ENCODE data around the gene SEMA4D.

The SEMA4D gene

DNA sequence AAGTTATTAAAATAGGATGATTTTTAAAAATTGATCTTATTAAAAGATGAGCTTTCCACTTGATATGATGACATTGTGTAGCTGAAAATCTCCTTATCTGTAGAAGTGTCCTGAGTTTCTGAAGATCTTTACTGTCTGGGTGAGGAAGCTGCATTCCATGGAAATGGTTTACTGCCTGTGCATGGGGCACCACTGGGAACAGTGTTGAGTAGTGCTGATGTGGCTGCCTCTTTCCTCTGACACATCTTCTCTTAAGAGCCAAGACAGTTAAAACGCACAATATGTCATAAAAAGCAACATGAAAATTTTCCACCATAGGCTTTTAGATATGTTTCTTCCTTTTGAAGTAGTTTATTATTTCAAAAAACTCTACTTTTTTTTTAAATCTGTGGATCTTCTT lies 155.0 kb downstream of the SEMA4D start:
- no peaks in the 10 kb centered on the region for H3K9me3 ChIP-seq (ENCODE audit: insufficient read depth, low read length)
- no peaks in the 10 kb centered on the region for H3K4me1 ChIP-seq (ENCODE audit: insufficient read depth, insufficient read length)
- H3K36me3 ChIP-seq (ENCODE audit: insufficient read depth, insufficient read length, low read length) = peaks cover 91% of the 10 kb centered on the region
- H3K9ac ChIP-seq (ENCODE audit: insufficient read length, low read depth) = no peak overlapping the region
- H3K27me3 ChIP-seq (ENCODE audit: insufficient read depth, insufficient read length) = no peaks in the 10 kb centered on the region
- no peak overlapping the region for H3K4me3 ChIP-seq (ENCODE audit: insufficient read length, low read depth)
- no peak for DNase-seq (ENCODE audit: low read depth, low spot score)
- TF ChIP-seq YY1 (IDR thresholded peaks at IDR 0.05; ENCODE audit: insufficient read depth, insufficient read length) (no peak), SUZ12 (IDR thresholded peaks at IDR 0.05; ENCODE audit: extremely low read depth, insufficient read depth, insufficient read length) (no peak), ZNF274 (IDR thresholded peaks at IDR 0.05; ENCODE audit: low read depth, low read length) (no peak)

GRCh38 chr9:89342213-89342612 lies 155.7 kb downstream of the SEMA4D start:
- Histone ChIP-seq H3K27me3 (ENCODE audit: insufficient read depth, insufficient read length) (no peaks in the 10 kb centered on the region), H3K9me3 (ENCODE audit: insufficient read depth, low read length) (no peaks in the 10 kb centered on the region), H3K36me3 (ENCODE audit: insufficient read depth, insufficient read length, low read length) (peaks cover 92% of the 10 kb centered on the region), H3K9ac (ENCODE audit: insufficient read length, low read depth) (no peak overlapping the region), H3K4me3 (ENCODE audit: insufficient read length, low read depth) (no peak overlapping the region), H3K4me1 (ENCODE audit: insufficient read depth, insufficient read length) (no peaks in the 10 kb centered on the region)
- no peak for TF ChIP-seq SUZ12 (IDR thresholded peaks at IDR 0.05; ENCODE audit: extremely low read depth, insufficient read depth, insufficient read length)
- no peak for TF ChIP-seq YY1 (IDR thresholded peaks at IDR 0.05; ENCODE audit: insufficient read depth, insufficient read length)
- no peak for DNase-seq (ENCODE audit: low read depth, low spot score)

DNA sequence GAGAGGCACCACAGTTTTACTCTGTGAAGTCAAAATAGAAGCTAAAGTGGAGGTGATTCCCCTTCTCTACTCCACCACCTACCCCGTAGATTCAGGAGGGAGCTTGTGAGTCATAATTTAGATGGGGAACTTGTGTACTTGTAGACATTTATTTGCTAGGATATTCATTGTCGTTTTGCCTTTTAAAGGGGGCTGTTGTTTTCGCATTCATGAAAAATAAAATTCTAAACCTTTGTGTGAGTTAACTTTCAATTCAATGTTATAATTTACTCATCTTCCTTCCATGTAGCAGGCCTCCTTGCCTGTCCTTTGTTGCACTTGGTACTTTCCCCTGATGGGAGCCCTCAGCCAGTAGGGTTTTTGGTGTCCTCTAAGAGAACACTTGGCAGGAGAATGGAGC lies 157.6 kb downstream of the SEMA4D start:
- TF ChIP-seq YY1 (IDR thresholded peaks at IDR 0.05; ENCODE audit: insufficient read depth, insufficient read length) (no peak), SUZ12 (IDR thresholded peaks at IDR 0.05; ENCODE audit: extremely low read depth, insufficient read depth, insufficient read length) (no peak), ZNF274 (IDR thresholded peaks at IDR 0.05; ENCODE audit: low read depth, low read length) (no peak)
- DNase-seq (ENCODE audit: low read depth, low spot score) = no peak
- H3K9ac ChIP-seq (ENCODE audit: insufficient read length, low read depth) = no peak overlapping the region
- no peaks in the 10 kb centered on the region for H3K9me3 ChIP-seq (ENCODE audit: insufficient read depth, low read length)
- H3K27me3 ChIP-seq (ENCODE audit: insufficient read depth, insufficient read length) = no peaks in the 10 kb centered on the region
- no peak overlapping the region for H3K4me3 ChIP-seq (ENCODE audit: insufficient read length, low read depth)
- no peaks in the 10 kb centered on the region for H3K4me1 ChIP-seq (ENCODE audit: insufficient read depth, insufficient read length)
- H3K36me3 ChIP-seq (ENCODE audit: insufficient read depth, insufficient read length, low read length) = peaks cover 85% of the 10 kb centered on the region

GRCh38 chr9:89339807-89340206 lies 158.1 kb downstream of the SEMA4D start:
- Histone ChIP-seq H3K9me3 (ENCODE audit: insufficient read depth, low read length) (no peaks in the 10 kb centered on the region), H3K27me3 (ENCODE audit: insufficient read depth, insufficient read length) (no peaks in the 10 kb centered on the region), H3K36me3 (ENCODE audit: insufficient read depth, insufficient read length, low read length) (peaks cover 84% of the 10 kb centered on the region), H3K9ac (ENCODE audit: insufficient read length, low read depth) (no peak overlapping the region), H3K4me1 (ENCODE audit: insufficient read depth, insufficient read length) (no peaks in the 10 kb centered on the region), H3K4me3 (ENCODE audit: insufficient read length, low read depth) (no peak overlapping the region)
- DNase-seq (ENCODE audit: low read depth, low spot score) = no peak
- TF ChIP-seq ZNF274 (IDR thresholded peaks at IDR 0.05; ENCODE audit: low read depth, low read length) (no peak), YY1 (IDR thresholded peaks at IDR 0.05; ENCODE audit: insufficient read depth, insufficient read length) (no peak), SUZ12 (IDR thresholded peaks at IDR 0.05; ENCODE audit: extremely low read depth, insufficient read depth, insufficient read length) (no peak)

- Histone ChIP-seq H3K9ac (ENCODE audit: insufficient read length, low read depth) (no peak overlapping the region), H3K27me3 (ENCODE audit: insufficient read depth, insufficient read length) (no peaks in the 10 kb centered on the region), H3K4me3 (ENCODE audit: insufficient read length, low read depth) (no peak overlapping the region), H3K9me3 (ENCODE audit: insufficient read depth, low read length) (no peaks in the 10 kb centered on the region), H3K4me1 (ENCODE audit: insufficient read depth, insufficient read length) (no peaks in the 10 kb centered on the region), H3K36me3 (ENCODE audit: insufficient read depth, insufficient read length, low read length) (peaks cover 85% of the 10 kb centered on the region)
- no peak for DNase-seq (ENCODE audit: low read depth, low spot score)
- TF ChIP-seq ZNF274 (IDR thresholded peaks at IDR 0.05; ENCODE audit: low read depth, low read length) (no peak), SUZ12 (IDR thresholded peaks at IDR 0.05; ENCODE audit: extremely low read depth, insufficient read depth, insufficient read length) (no peak), YY1 (IDR thresholded peaks at IDR 0.05; ENCODE audit: insufficient read depth, insufficient read length) (no peak)
Observed at GRCh38 chr9:89330513-89330912, 167.4 kb downstream of the SEMA4D start.

GRCh38 chr9:89329917-89330316 lies 168.0 kb downstream of the SEMA4D start:
- Histone ChIP-seq H3K9ac (ENCODE audit: insufficient read length, low read depth) (no peak overlapping the region), H3K27me3 (ENCODE audit: insufficient read depth, insufficient read length) (no peaks in the 10 kb centered on the region), H3K36me3 (ENCODE audit: insufficient read depth, insufficient read length, low read length) (peaks cover 79% of the 10 kb centered on the region), H3K9me3 (ENCODE audit: insufficient read depth, low read length) (no peaks in the 10 kb centered on the region), H3K4me3 (ENCODE audit: insufficient read length, low read depth) (no peak overlapping the region), H3K4me1 (ENCODE audit: insufficient read depth, insufficient read length) (no peaks in the 10 kb centered on the region)
- TF ChIP-seq SUZ12 (IDR thresholded peaks at IDR 0.05; ENCODE audit: extremely low read depth, insufficient read depth, insufficient read length) = no peak
- TF ChIP-seq ZNF274 (IDR thresholded peaks at IDR 0.05; ENCODE audit: low read depth, low read length) = no peak
- TF ChIP-seq YY1 (IDR thresholded peaks at IDR 0.05; ENCODE audit: insufficient read depth, insufficient read length) = no peak
- no peak for DNase-seq (ENCODE audit: low read depth, low spot score)

GRCh38 chr9:89328064-89328463 lies 169.8 kb downstream of the SEMA4D start:
- no peak for TF ChIP-seq ZNF274 (IDR thresholded peaks at IDR 0.05; ENCODE audit: low read depth, low read length)
- Histone ChIP-seq H3K9ac (ENCODE audit: insufficient read length, low read depth) (no peak overlapping the region), H3K9me3 (ENCODE audit: insufficient read depth, low read length) (no peaks in the 10 kb centered on the region), H3K27me3 (ENCODE audit: insufficient read depth, insufficient read length) (no peaks in the 10 kb centered on the region), H3K4me3 (ENCODE audit: insufficient read length, low read depth) (no peak overlapping the region), H3K4me1 (ENCODE audit: insufficient read depth, insufficient read length) (no peaks in the 10 kb centered on the region), H3K36me3 (ENCODE audit: insufficient read depth, insufficient read length, low read length) (peaks cover 71% of the 10 kb centered on the region)
- no peak for DNase-seq (ENCODE audit: low read depth, low spot score)

DNA sequence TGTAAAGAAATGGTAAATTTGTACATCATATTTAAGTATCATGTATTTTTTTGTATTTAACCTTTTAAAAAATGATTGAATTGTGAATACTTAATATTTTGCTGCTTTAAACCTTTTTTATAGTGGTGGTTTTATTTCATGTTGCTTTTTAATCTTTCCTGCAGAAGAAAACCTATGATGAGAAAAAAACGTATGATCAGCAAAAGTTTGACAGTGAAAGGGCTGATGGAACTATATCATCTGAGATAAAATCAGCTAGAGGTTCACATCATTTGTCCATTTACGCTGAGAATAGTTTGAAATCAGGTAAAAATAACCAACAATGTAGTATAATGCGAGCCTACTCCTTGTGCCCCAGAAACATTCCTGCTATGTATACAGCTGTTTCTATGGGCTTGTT lies 172.2 kb downstream of the SEMA4D start:
- no peaks in the 10 kb centered on the region for H3K27me3 ChIP-seq (ENCODE audit: insufficient read depth, insufficient read length)
- peaks cover 69% of the 10 kb centered on the region for H3K36me3 ChIP-seq (ENCODE audit: insufficient read depth, insufficient read length, low read length)
- no peak overlapping the region for H3K4me3 ChIP-seq (ENCODE audit: insufficient read length, low read depth)
- no peaks in the 10 kb centered on the region for H3K9me3 ChIP-seq (ENCODE audit: insufficient read depth, low read length)
- no peak overlapping the region for H3K9ac ChIP-seq (ENCODE audit: insufficient read length, low read depth)
- no peaks in the 10 kb centered on the region for H3K4me1 ChIP-seq (ENCODE audit: insufficient read depth, insufficient read length)
- TF ChIP-seq ZNF274 (IDR thresholded peaks at IDR 0.05; ENCODE audit: low read depth, low read length) (no peak), SUZ12 (IDR thresholded peaks at IDR 0.05; ENCODE audit: extremely low read depth, insufficient read depth, insufficient read length) (no peak), YY1 (IDR thresholded peaks at IDR 0.05; ENCODE audit: insufficient read depth, insufficient read length) (no peak)
- no peak for DNase-seq (ENCODE audit: low read depth, low spot score)

All from NT2/D1 (cell line).